Smooth muscle cell (in vitro differentiated cells): Measurements from ENCODE around the gene ULBP2. TPM values are rescaled to one million over a fixed set of nuclear protein-coding genes. Genes with fewer than 3 reads are reported as not detected.

Experiments
- DNase-seq: peaks from one replicate; lab custom pipeline; 2025; ENCODE audit not compliant: unreplicated experiment; lab: John Stamatoyannopoulos, UW
- H2AFZ ChIP-seq: fragments of 200-600 bp; sonication (generic); 2 replicates; pipeline ENCODE4 v1.6.0; 2016; ENCODE audit warnings: antibody characterized with exemption, low read depth, mild to moderate bottlenecking
- H3F3A ChIP-seq: fragments of 200-600 bp; sonication (generic); 2 replicates; pipeline ENCODE4 v1.6.0; 2017; ENCODE audit warnings: antibody characterized with exemption, low read depth
- H3K27ac ChIP-seq: fragments of 200-600 bp; sonication (generic); 2 replicates; pipeline ENCODE4 v1.5.1; 2016; ENCODE audit warnings: low read depth, mild to moderate bottlenecking
- H3K27me3 ChIP-seq: fragments of 200-600 bp; sonication (generic); 2 replicates; pipeline ENCODE4 v1.6.1; 2016; ENCODE audit warnings: low read depth, mild to moderate bottlenecking
- H3K36me3 ChIP-seq: fragments of 200-600 bp; sonication (generic); 2 replicates; pipeline ENCODE4 v1.5.1; 2016; ENCODE audit warnings: low read depth
- H3K4me1 ChIP-seq: fragments of 200-600 bp; sonication (generic); 2 replicates; pipeline ENCODE4 v1.5.1; 2016; ENCODE audit warnings: low read depth
- H3K4me2 ChIP-seq: fragments of 200-600 bp; sonication (generic); 2 replicates; pipeline ENCODE4 v1.6.0; 2016; ENCODE audit warnings: mild to moderate bottlenecking
- H3K4me3 ChIP-seq: fragments of 200-600 bp; sonication (generic); 2 replicates; pipeline ENCODE4 v1.5.1; 2016; ENCODE audit warnings: mild to moderate bottlenecking
- H3K79me2 ChIP-seq: fragments of 200-600 bp; sonication (generic); 2 replicates; pipeline ENCODE4 v1.6.0; 2016; ENCODE audit warnings: low read depth, mild to moderate bottlenecking
- H3K9ac ChIP-seq: fragments of 200-600 bp; sonication (generic); 2 replicates; pipeline ENCODE4 v1.6.0; 2016; ENCODE audit warnings: low read depth
- H3K9me3 ChIP-seq: fragments of 200-600 bp; sonication (generic); replicated peaks from 2 replicates; pipeline ENCODE4 v1.5.1; 2016; ENCODE audit warnings: low read depth
- H4K20me1 ChIP-seq: fragments of 200-600 bp; sonication (generic); 2 replicates; pipeline ENCODE4 v1.6.0; 2016; ENCODE audit warnings: low read depth
- CTCF ChIP-seq: fragments of 200-600 bp; sonication (generic); IDR thresholded peaks from 2 replicates; pipeline ENCODE4 v1.5.1; 2017; ENCODE audit warnings: borderline replicate concordance, mild to moderate bottlenecking, antibody characterized with exemption; ENCODE audit not compliant: insufficient read depth, poor library complexity, severe bottlenecking
- WGBS: methylation state at CpG from one replicate; pipeline ENCODE4 v1.1.7; 2016; ENCODE audit warnings: low lambda C conversion rate; 5-methylcytosine and 5-hydroxymethylcytosine counted together
- polyA plus RNA-seq: library from polyadenylated mRNA; unstranded; fragments of >200 nt; fragmentation: Nextera tagmentation; extraction: Ambion mirVana; gene quantifications from 2 replicates; pipeline ENCODE4 v1.2.1, GENCODE V29; 2016
- total RNA-seq: library from RNA; depleted of rRNA; stranded (reverse); fragments of >200 nt; gene quantifications from 2 replicates; pipeline ENCODE4 v1.2.3, GENCODE V29; 2014

Gene ULBP2
- total and polyA plus RNA-seq, 2 experiments from 2014 or later: 8.8 to 11.7 TPM

GRCh38 chr6:149900620-149901443 is 41.0 kb upstream of the ULBP2 start:
- Histone ChIP-seq H4K20me1 (no peaks in the 10 kb centered on the region), H3K4me3 (no peak overlapping the region), H3F3A (no peaks in the 10 kb centered on the region), H3K9me3 (no peaks in the 10 kb centered on the region), H2AFZ (no peak overlapping the region), H3K4me2 (no peak overlapping the region), H3K79me2 (no peaks in the 10 kb centered on the region), H3K4me1 (no peaks in the 10 kb centered on the region), H3K9ac (no peak overlapping the region), H3K27me3 (peaks cover 11% of the 10 kb centered on the region), H3K27ac (no peak overlapping the region), H3K36me3 (no peaks in the 10 kb centered on the region)
- TF ChIP-seq CTCF: no peak
- DNase-seq: no peak
- 83% methylated on average over 11 of the region's 11 CpGs for WGBS

GRCh38 chr6:149901444-149902140 is 40.2 kb upstream of the ULBP2 start:
- Histone ChIP-seq H3K27ac (no peak overlapping the region), H3K4me2 (no peak overlapping the region), H3K9me3 (no peaks in the 10 kb centered on the region), H3K4me1 (no peaks in the 10 kb centered on the region), H3K79me2 (no peaks in the 10 kb centered on the region), H3K36me3 (no peaks in the 10 kb centered on the region), H3K4me3 (no peak overlapping the region), H2AFZ (no peak overlapping the region), H3F3A (no peaks in the 10 kb centered on the region), H3K9ac (no peak overlapping the region), H3K27me3 (peaks cover 11% of the 10 kb centered on the region), H4K20me1 (no peaks in the 10 kb centered on the region)
- no peak for DNase-seq
- TF ChIP-seq CTCF: no peak
- WGBS: 85% methylated on average over 6 of the region's 6 CpGs

- 78% methylated on average over 5 of the region's 5 CpGs for WGBS
These were observed 37.7 kb upstream of the ULBP2 start for GRCh38 chr6:149903938-149904611.

More at GRCh38 chr6:149903938-149904611, 37.7 kb upstream of the ULBP2 start:
- Histone ChIP-seq H3K9ac (no peak overlapping the region), H4K20me1 (no peaks in the 10 kb centered on the region), H3K9me3 (no peaks in the 10 kb centered on the region), H3K27ac (no peak overlapping the region), H3K4me2 (no peak overlapping the region), H3K27me3 (peaks cover 11% of the 10 kb centered on the region), H3K4me3 (no peak overlapping the region), H3K4me1 (no peaks in the 10 kb centered on the region), H3F3A (no peaks in the 10 kb centered on the region), H3K36me3 (no peaks in the 10 kb centered on the region), H3K79me2 (no peaks in the 10 kb centered on the region), H2AFZ (no peak overlapping the region)
- no peak for DNase-seq
- TF ChIP-seq CTCF: no peak
